ENCODE results near the gene DCAF5. TPM values are rescaled to one million over a fixed set of nuclear protein-coding genes. Genes with fewer than 3 reads are reported as not detected.
"Not testable (repeated sequence)": the region's sequence is repeated elsewhere in the genome, so short reads cannot be mapped to it uniquely, and the experiment has no call there.

DCAF5 gene
- total and polyA plus RNA-seq, 9 donors = 22.4 to 43.1 (median 36.7) TPM

GRCh38 chr14:69037790-69038454 is 115.0 kb downstream of the DCAF5 start:
- 46% methylated on average over 3 of the region's 7 CpGs for WGBS (ENCODE audit: insufficient coverage)
- peaks cover 3% of the 10 kb centered on the region for H3K27me3 ChIP-seq (ENCODE audit: control insufficient read depth, insufficient read depth, low read length)
- peaks cover 16% of the 10 kb centered on the region for H3K4me1 ChIP-seq (ENCODE audit: control insufficient read depth, insufficient read depth, low read length)
- H3K9me3 ChIP-seq (replicated peaks; ENCODE audit: control insufficient read depth, low read depth, low read length) = no peaks in the 10 kb centered on the region
- no peak for DNase-seq
- H3K27ac ChIP-seq (ENCODE audit: low read length) = no peak overlapping the region
- H3K4me3 ChIP-seq (ENCODE audit: low read length) = no peak overlapping the region
- H3K36me3 ChIP-seq (ENCODE audit: control insufficient read depth, insufficient read depth, low read length) = no peaks in the 10 kb centered on the region

DNA sequence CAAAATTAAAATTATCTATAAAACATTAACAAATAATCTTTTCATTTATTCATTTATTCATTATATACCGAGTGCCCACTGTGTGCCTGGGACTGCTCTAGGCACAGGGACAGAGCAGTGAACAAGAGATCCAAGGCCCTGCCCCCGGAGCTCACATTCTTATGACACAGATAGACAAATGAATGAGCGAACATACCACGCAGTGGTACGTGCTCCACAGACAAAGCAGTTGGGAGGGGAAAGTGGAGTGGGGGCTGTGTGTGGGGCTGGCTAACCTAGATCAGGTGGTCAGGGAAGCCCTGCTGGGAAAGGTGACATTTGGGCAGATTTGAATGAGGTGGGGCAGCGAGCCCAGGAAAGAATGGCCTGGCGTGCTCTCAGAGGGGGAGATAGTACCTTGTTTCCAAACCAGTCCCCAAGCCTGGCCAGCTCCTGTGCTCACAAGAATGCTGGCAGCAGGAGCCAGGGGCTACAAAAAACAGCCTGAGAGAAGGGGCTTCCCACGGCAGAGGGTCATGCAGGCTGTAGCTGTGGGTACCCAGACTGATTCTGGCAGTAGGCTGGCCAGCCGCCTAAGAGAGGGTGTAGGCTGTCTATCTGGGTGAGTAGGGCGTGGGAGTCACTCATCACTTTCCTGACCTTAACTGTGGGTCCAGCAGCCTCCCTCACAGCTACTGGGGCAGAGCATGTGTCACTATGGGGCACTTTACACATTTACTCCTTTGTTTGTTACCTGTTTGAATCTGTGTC is 116.0 kb downstream of the DCAF5 start:
- Histone ChIP-seq H3K36me3 (ENCODE audit: control insufficient read depth, insufficient read depth, low read length) (no peaks in the 10 kb centered on the region), H3K4me1 (ENCODE audit: control insufficient read depth, insufficient read depth, low read length) (peaks cover 14% of the 10 kb centered on the region), H3K4me3 (ENCODE audit: low read length) (no peak overlapping the region), H3K27me3 (ENCODE audit: control insufficient read depth, insufficient read depth, low read length) (peaks cover 3% of the 10 kb centered on the region), H3K9me3 (replicated peaks; ENCODE audit: control insufficient read depth, low read depth, low read length) (no peaks in the 10 kb centered on the region), H3K27ac (ENCODE audit: low read length) (no peak overlapping the region)
- 77% methylated on average over 6 of the region's 10 CpGs for WGBS (ENCODE audit: insufficient coverage)
- DNase-seq = no peak

DNA sequence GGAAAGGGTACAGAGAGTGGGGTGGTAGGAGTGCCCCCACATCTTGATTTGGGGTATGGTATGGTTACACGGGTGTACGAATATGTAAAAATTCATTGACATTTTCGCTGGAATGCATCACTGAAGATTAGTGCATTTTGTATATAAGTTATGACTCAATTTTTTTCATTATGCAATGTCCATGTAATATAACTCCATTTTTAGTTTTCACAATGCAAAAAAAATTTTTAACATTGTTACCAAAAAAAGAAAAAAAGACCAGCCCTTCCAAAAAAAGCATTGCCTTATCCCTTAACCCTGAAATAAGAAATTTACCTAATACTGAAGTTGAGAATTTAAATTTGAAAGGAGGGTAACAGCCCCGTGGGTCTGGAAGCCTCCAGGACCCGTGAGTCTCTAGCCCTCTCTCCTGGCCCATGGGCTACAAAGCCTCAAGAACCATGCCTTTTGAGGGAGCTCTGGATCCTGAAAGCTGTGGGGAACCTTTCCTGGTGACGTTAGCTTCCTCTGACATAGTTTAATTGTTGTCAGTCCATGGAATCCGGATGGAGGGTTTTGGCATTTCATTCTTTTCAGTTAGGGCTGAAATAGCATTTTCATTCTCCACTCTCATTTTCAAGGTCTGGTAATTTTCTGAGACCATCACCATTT is 118.2 kb downstream of the DCAF5 start:
- no peak for DNase-seq
- peaks cover 3% of the 10 kb centered on the region for H3K27me3 ChIP-seq (ENCODE audit: control insufficient read depth, insufficient read depth, low read length)
- 40% methylated on average over 2 of the region's 7 CpGs for WGBS (ENCODE audit: insufficient coverage)
- no peaks in the 10 kb centered on the region for H3K36me3 ChIP-seq (ENCODE audit: control insufficient read depth, insufficient read depth, low read length)
- no peaks in the 10 kb centered on the region for H3K9me3 ChIP-seq (replicated peaks; ENCODE audit: control insufficient read depth, low read depth, low read length)
- peaks cover 11% of the 10 kb centered on the region for H3K4me1 ChIP-seq (ENCODE audit: control insufficient read depth, insufficient read depth, low read length)
- H3K4me3 ChIP-seq (ENCODE audit: low read length) = no peak overlapping the region
- no peak overlapping the region for H3K27ac ChIP-seq (ENCODE audit: low read length)

- H3K27ac ChIP-seq (ENCODE audit: low read length) = no peak overlapping the region
- WGBS (ENCODE audit: insufficient coverage) = no CpG with 5 or more reads among the region's 1 CpG
Observed at GRCh38 chr14:69027242-69027913, 125.5 kb downstream of the DCAF5 start.

DNA sequence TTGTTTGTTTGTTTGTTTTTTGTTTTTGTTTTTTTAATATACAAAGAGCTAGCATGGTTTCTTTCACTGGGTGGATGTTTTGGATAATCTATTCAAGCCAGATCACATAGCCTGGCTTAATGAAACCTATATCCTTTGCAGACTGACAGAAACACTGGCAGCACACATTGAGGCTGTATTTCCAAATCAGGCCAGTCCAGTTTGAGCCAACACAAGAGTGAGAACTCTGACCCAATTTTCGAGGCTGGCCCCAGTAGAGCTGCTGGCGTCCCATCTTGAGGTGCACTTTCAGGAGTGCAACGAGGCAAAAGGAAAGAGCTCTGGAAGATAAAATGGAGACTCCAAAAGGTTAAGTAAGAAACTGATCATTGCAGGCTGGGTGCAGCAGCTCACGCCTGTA is 129.9 kb downstream of the DCAF5 start:
- Histone ChIP-seq H3K4me3 (ENCODE audit: low read length) (no peak overlapping the region), H3K9me3 (replicated peaks; ENCODE audit: control insufficient read depth, low read depth, low read length) (no peaks in the 10 kb centered on the region), H3K36me3 (ENCODE audit: control insufficient read depth, insufficient read depth, low read length) (no peaks in the 10 kb centered on the region), H3K27ac (ENCODE audit: low read length) (no peak overlapping the region), H3K27me3 (ENCODE audit: control insufficient read depth, insufficient read depth, low read length) (no peaks in the 10 kb centered on the region), H3K4me1 (ENCODE audit: control insufficient read depth, insufficient read depth, low read length) (no peaks in the 10 kb centered on the region)
- 64% methylated on average over 4 of the region's 4 CpGs for WGBS (ENCODE audit: insufficient coverage)
- DNase-seq = no peak

More at GRCh38 chr14:69027242-69027913, 125.5 kb downstream of the DCAF5 start:
- no peak overlapping the region for H3K4me3 ChIP-seq (ENCODE audit: low read length)
- no peaks in the 10 kb centered on the region for H3K4me1 ChIP-seq (ENCODE audit: control insufficient read depth, insufficient read depth, low read length)
- DNase-seq = no peak
- H3K9me3 ChIP-seq (replicated peaks; ENCODE audit: control insufficient read depth, low read depth, low read length) = no peaks in the 10 kb centered on the region
- no peaks in the 10 kb centered on the region for H3K36me3 ChIP-seq (ENCODE audit: control insufficient read depth, insufficient read depth, low read length)
- H3K27me3 ChIP-seq (ENCODE audit: control insufficient read depth, insufficient read depth, low read length) = no peaks in the 10 kb centered on the region

- not testable (repeated sequence) for H3K4me3 ChIP-seq (ENCODE audit: low read length); H3K9me3 ChIP-seq (replicated peaks; ENCODE audit: control insufficient read depth, low read depth, low read length); H3K36me3 ChIP-seq (ENCODE audit: control insufficient read depth, insufficient read depth, low read length); DNase-seq; H3K27me3 ChIP-seq (ENCODE audit: control insufficient read depth, insufficient read depth, low read length); H3K27ac ChIP-seq (ENCODE audit: low read length); H3K4me1 ChIP-seq (ENCODE audit: control insufficient read depth, insufficient read depth, low read length)
- WGBS (ENCODE audit: insufficient coverage) = 94% methylated on average over 5 of the region's 8 CpGs
Observed at GRCh38 chr14:69022093-69022492, 130.8 kb downstream of the DCAF5 start.

DNA sequence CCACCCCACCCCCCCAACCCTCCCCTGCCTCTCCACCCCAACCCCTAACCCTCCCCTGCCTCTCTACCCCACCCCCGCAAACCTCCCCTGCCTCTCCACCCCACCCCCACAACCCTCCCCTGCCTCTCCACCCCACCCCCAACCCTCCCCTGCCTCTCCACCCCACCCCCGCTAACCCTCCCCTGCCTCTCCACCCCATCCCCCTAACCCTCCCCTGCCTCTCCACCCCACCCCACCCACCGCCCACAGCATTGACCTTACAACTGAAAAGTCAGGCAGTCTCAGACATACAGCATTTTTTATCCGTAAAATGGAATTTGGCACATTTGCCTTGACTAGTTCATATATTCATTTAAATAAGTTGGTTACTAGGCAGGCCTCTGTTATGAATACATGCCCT is 135.2 kb downstream of the DCAF5 start:
- H3K27ac ChIP-seq (ENCODE audit: low read length) = no peak overlapping the region
- no peaks in the 10 kb centered on the region for H3K36me3 ChIP-seq (ENCODE audit: control insufficient read depth, insufficient read depth, low read length)
- peaks cover 8% of the 10 kb centered on the region for H3K4me1 ChIP-seq (ENCODE audit: control insufficient read depth, insufficient read depth, low read length)
- no peaks in the 10 kb centered on the region for H3K27me3 ChIP-seq (ENCODE audit: control insufficient read depth, insufficient read depth, low read length)
- H3K4me3 ChIP-seq (ENCODE audit: low read length) = no peak overlapping the region
- WGBS (ENCODE audit: insufficient coverage) = no CpG with 5 or more reads among the region's 4 CpGs
- no peak for DNase-seq
- H3K9me3 ChIP-seq (replicated peaks; ENCODE audit: control insufficient read depth, low read depth, low read length) = no peaks in the 10 kb centered on the region

DNA sequence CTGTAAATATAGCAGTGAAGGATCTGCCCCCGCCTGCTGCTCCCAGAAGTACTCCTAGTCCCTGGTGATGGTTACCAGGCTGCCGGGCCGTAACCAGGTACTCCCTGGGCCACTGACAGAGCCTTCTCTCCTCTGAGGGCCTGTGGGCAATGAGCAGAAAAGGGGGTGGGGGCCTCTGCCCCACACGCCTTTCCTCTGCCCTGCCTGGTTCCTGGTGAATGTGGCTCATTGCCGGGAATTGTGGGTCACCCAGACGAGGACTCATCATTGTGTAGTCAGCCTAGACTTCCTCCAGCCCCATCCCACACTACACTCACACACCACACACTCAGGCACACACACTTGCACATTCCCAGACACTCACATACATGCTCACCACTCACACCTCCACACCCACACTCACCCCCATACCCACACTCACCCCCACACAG is 138.1 kb downstream of the DCAF5 start:
- Histone ChIP-seq H3K9me3 (replicated peaks; ENCODE audit: control insufficient read depth, low read depth, low read length) (no peaks in the 10 kb centered on the region), H3K4me3 (ENCODE audit: low read length) (no peak overlapping the region), H3K36me3 (ENCODE audit: control insufficient read depth, insufficient read depth, low read length) (no peaks in the 10 kb centered on the region), H3K27me3 (ENCODE audit: control insufficient read depth, insufficient read depth, low read length) (no peaks in the 10 kb centered on the region), H3K4me1 (ENCODE audit: control insufficient read depth, insufficient read depth, low read length) (peaks cover 9% of the 10 kb centered on the region), H3K27ac (ENCODE audit: low read length) (no peak overlapping the region)
- 88% methylated on average over 6 of the region's 6 CpGs for WGBS (ENCODE audit: insufficient coverage)
- no peak for DNase-seq

- peaks cover 9% of the 10 kb centered on the region for H3K4me1 ChIP-seq (ENCODE audit: control insufficient read depth, insufficient read depth, low read length)
- no peaks in the 10 kb centered on the region for H3K36me3 ChIP-seq (ENCODE audit: control insufficient read depth, insufficient read depth, low read length)
- H3K27ac ChIP-seq (ENCODE audit: low read length) = no peak overlapping the region
- DNase-seq = peak; percentile 64
- H3K9me3 ChIP-seq (replicated peaks; ENCODE audit: control insufficient read depth, low read depth, low read length) = no peaks in the 10 kb centered on the region
- H3K4me3 ChIP-seq (ENCODE audit: low read length) = no peak overlapping the region
- 51% methylated on average over 6 of the region's 12 CpGs for WGBS (ENCODE audit: insufficient coverage)
- H3K27me3 ChIP-seq (ENCODE audit: control insufficient read depth, insufficient read depth, low read length) = no peaks in the 10 kb centered on the region
Observed at GRCh38 chr14:69013943-69014782, 138.8 kb downstream of the DCAF5 start.

Measured in muscle of leg (tissue), 11 donors.